ENCODE results near the gene MSL3.

Gene MSL3

DNA sequence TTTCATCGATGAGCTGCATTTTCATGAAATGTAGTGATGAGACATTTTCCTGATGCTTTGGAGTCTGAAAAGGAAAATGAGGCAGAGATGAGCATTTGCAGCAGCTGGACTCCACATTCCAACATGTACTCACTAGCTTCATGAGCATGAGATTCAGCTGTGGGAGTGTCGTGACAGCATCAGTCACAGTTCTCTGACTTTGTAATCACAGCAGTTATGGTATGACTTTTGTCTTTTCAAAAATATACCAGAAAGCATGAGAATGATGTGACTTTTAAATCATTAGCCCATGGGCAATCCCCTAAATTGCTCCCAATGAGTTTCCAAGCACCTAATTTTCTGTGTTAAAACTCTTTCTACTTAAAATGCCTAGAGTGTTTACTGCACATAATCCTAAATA lies 18.3 kb upstream of the MSL3 start:
- TF ChIP-seq, protein P1, sequence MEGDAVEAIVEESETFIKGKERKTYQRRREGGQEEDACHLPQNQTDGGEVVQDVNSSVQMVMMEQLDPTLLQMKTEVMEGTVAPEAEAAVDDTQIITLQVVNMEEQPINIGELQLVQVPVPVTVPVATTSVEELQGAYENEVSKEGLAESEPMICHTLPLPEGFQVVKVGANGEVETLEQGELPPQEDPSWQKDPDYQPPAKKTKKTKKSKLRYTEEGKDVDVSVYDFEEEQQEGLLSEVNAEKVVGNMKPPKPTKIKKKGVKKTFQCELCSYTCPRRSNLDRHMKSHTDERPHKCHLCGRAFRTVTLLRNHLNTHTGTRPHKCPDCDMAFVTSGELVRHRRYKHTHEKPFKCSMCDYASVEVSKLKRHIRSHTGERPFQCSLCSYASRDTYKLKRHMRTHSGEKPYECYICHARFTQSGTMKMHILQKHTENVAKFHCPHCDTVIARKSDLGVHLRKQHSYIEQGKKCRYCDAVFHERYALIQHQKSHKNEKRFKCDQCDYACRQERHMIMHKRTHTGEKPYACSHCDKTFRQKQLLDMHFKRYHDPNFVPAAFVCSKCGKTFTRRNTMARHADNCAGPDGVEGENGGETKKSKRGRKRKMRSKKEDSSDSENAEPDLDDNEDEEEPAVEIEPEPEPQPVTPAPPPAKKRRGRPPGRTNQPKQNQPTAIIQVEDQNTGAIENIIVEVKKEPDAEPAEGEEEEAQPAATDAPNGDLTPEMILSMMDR (IDR thresholded peaks at IDR 0.05; ENCODE audit: insufficient read depth, low read depth, low read length, missing control alignments): no peak
- DNase-seq (ENCODE audit: low read depth): no peak
- no peak overlapping the region for H3K4me3 ChIP-seq (ENCODE audit: low read length)

DNA sequence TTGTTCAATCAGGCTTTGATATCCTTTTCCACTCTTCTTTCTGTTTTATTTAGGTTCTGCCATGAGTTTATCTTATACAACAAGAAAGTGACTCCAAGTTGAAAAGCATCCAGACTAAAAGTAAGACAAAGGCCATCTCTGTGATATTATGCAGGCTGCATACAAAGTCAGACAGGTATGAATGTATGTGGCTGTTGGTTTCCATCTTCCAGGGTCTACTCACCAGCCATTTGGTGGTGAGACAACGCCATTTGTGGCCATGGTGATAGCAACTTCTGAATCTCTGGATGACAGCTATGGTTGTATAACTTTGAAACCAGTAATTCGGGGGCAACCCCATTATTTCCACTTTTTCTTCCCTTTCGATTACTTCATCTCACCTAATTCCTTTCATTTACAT lies 17.2 kb upstream of the MSL3 start:
- no peak for DNase-seq (ENCODE audit: low read depth)
- no peak overlapping the region for H3K4me3 ChIP-seq (ENCODE audit: low read length)
- TF ChIP-seq, protein P1 (IDR thresholded peaks at IDR 0.05; ENCODE audit: insufficient read depth, low read depth, low read length, missing control alignments): no peak

DNA sequence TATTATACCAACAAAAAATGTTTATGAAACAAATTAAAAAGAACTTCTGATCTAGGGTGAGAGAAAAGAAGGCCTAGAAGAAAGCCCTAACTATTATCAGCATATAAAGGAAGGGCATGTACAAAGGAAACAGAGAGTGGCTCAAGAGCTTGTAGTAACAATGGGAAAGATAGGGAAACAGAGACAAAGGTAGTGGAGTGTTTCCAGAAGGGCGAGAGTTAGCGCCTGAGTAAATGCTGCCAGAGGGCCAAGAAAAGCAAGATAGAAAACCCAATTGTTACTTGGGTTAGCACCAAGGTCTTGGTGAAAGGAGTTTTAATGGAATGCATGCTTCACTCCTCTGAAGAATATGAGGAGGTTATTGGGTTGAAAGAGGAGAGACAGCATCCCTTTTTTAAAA lies 16.5 kb upstream of the MSL3 start:
- TF ChIP-seq, protein P1 (IDR thresholded peaks at IDR 0.05; ENCODE audit: insufficient read depth, low read depth, low read length, missing control alignments): no peak
- DNase-seq (ENCODE audit: low read depth): no peak
- H3K4me3 ChIP-seq (ENCODE audit: low read length): no peak overlapping the region

DNA sequence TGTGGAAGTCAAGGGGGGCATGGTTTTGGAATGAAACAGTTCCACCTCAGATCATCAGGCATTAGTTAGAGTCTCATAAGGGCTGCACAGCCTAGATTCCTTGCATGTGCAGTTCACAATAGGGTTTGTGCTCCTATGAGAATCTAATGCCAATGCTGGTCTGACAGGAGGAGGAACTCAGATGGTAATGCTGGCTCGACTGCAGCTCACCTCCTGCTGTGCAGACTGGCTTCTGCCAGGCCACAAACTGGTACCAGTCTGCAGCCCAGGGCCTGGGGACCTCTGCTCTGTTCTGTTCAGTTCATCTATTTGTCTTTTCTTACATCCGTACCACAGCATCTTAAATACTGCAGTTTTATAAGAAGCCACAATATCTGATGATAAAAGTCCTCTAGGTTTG lies 12.2 kb upstream of the MSL3 start:
- no peak overlapping the region for H3K4me3 ChIP-seq (ENCODE audit: low read length)
- TF ChIP-seq, protein P1 (IDR thresholded peaks at IDR 0.05; ENCODE audit: insufficient read depth, low read depth, low read length, missing control alignments): no peak
- no peak for DNase-seq (ENCODE audit: low read depth)

DNA sequence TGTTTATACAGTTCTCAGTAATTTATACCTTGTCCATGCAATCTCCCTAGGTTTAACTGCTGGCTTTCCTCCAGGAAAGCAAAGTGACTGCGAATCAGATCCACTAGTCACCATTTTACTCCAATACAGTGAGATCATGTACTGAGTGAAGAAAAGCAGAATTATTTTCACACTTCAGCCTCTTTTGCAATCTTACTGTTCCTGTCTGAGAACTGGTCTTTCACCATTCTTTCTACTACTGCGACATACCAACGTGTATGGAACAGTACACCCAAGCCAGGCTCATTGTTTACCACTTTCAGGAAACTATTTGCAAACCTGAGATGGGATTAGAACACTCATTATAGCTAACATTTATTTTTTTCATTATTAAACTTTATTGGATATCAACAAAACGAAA lies 8.0 kb upstream of the MSL3 start:
- peak; percentile 77 for DNase-seq (ENCODE audit: low read depth)
- TF ChIP-seq, protein P1 (IDR thresholded peaks at IDR 0.05; ENCODE audit: insufficient read depth, low read depth, low read length, missing control alignments): no peak
- H3K4me3 ChIP-seq (ENCODE audit: low read length): no peak overlapping the region

DNA sequence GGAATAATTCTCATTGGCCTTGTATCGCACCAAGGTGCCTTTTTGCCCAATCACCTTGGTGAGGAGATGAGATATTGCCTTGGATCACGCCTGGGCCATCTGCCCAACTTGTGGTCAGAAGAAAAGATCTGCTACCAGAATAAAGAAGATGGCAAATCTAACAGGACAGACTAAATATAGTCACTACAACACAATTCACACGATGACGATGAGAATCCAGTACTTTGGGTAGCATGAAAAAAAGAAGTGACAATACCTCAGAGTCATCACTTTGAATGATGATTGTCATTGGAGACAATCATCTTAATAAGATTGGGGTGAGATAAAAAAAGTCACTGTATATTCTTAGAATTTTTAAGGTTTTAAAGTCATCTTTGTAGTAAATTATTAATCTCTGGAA lies 7.3 kb upstream of the MSL3 start:
- DNase-seq (ENCODE audit: low read depth): no peak
- TF ChIP-seq, protein P1 (IDR thresholded peaks at IDR 0.05; ENCODE audit: insufficient read depth, low read depth, low read length, missing control alignments): no peak
- H3K4me3 ChIP-seq (ENCODE audit: low read length): no peak overlapping the region

DNA sequence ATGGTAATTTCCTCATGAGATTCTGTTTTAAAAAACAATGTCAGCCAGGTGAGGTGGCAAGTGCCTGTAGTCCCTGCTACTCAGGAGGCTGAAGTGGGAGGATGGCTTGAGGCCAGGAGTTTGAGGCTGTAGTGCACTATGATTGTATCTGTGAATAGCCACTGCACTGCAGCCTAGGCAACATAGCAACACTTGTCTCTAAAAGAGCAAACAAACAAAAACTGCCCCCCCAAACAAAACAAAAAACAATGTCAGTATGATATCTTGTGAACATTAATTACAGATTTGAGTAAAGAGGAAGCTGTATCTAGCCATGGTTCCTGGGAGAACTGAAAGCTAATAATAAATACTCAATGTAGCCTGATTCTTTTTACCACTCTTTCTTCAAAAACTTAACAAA lies 6.8 kb upstream of the MSL3 start:
- no peak for DNase-seq (ENCODE audit: low read depth)
- no peak overlapping the region for H3K4me3 ChIP-seq (ENCODE audit: low read length)
- TF ChIP-seq, protein P1 (IDR thresholded peaks at IDR 0.05; ENCODE audit: insufficient read depth, low read depth, low read length, missing control alignments): no peak
